Esophagus muscularis mucosa (tissue), 4 donors: ENCODE data around the gene NUCB2. TPM values are rescaled to one million over a fixed set of nuclear protein-coding genes. Genes with fewer than 3 reads are reported as not detected.

ENCODE experiments used
- DNase-seq: peaks from one replicate; pipeline ENCODE4 v3.0.0-alpha.2; 2017; ENCODE audit errors: extremely low spot score
- H3K27ac ChIP-seq, 4 donors: fragments of 200-600 bp; sonication (generic); replicated peaks in 1 of 4; 1 replicate in 3 of 4; 2 replicates in 1 of 4; pipeline ENCODE4 v1.5.1; 2016 to 2019; ENCODE audit warnings: mild to moderate bottlenecking in 1 of 4
- H3K27me3 ChIP-seq, 4 donors: fragments of 200-600 bp; sonication (generic); one replicate each; pipeline versions ENCODE4 v1.5.1 to v1.6.0; 2016 to 2019
- H3K36me3 ChIP-seq, 4 donors: fragments of 200-600 bp; sonication (generic); one replicate each; pipeline ENCODE4 v1.5.1; 2016 to 2019
- H3K4me1 ChIP-seq, 4 donors: fragments of 200-600 bp; sonication (generic); one replicate each; pipeline ENCODE4 v1.5.1; 2016 to 2019
- H3K4me3 ChIP-seq, 4 donors: fragments of 200-600 bp; sonication (generic); 1 replicate in 2 of 4; 2 replicates in 2 of 4; pipeline ENCODE4 v1.5.1; 2016 to 2019; ENCODE audit warnings: mild to moderate bottlenecking in 4 of 4, moderate library complexity in 1 of 4
- H3K9me3 ChIP-seq, 4 donors: fragments of 200-600 bp; sonication (generic); 1 replicate in 3 of 4; 2 replicates in 1 of 4; pipeline ENCODE4 v1.5.1; 2016 to 2019
- EP300 ChIP-seq: sonication (generic); formaldehyde crosslinking; IDR thresholded peaks from one replicate; pipeline ENCODE4 v1.6.1; 2017; ENCODE audit warnings: antibody characterized with exemption
- POLR2A ChIP-seq: fragments of 450-650 bp; IDR thresholded peaks from one replicate; pipeline ENCODE4 v1.6.1; 2017; ENCODE audit warnings: antibody characterized with exemption, moderate library complexity, mild to moderate bottlenecking, low read depth
- POLR2AphosphoS5 ChIP-seq, 2 donors: sonication (generic); formaldehyde crosslinking; IDR thresholded peaks; one replicate each; pipeline ENCODE4 v1.6.1; 2017; ENCODE audit warnings: antibody characterized with exemption in 2 of 2
- WGBS: methylation state at CpG from one replicate; pipeline ENCODE4 v1.1.5; 2018; 5-methylcytosine and 5-hydroxymethylcytosine counted together
- intact Hi-C: fragments of 100-400 bp; cut with DNase I; formaldehyde crosslinking; loops from one replicate; pipeline ENCODE4 v1.15.1; 2023
- total RNA-seq, 4 donors: library from RNA; depleted of rRNA; stranded (reverse); fragments of >200 nt; gene quantifications; one replicate each; pipeline versions ENCODE4 v1.1.0 to v1.2.1, GENCODE V29; 2016
- TF ChIP-seq, protein P1 (sequence below), 3 experiments: fragments of 200-600 bp in 2 of 3; fragments of 450-650 bp in 1 of 3; sonication (generic) in 2 of 3; IDR thresholded peaks; one replicate each; pipeline ENCODE4 v1.5.1; 2017 to 2019; ENCODE audit warnings: antibody characterized with exemption in 3 of 3, mild to moderate bottlenecking in 2 of 3, moderate library complexity in 1 of 3

The NUCB2 gene
- total RNA-seq, 4 donors from 2014 or later: 34.3 to 43.8 (median 42.6) TPM

- Histone ChIP-seq H3K27ac (no peak overlapping the region), H3K4me1 (no peaks in the 10 kb centered on the region), H3K4me3 (no peak overlapping the region), H3K36me3 (no peaks in the 10 kb centered on the region), H3K27me3 (no peaks in the 10 kb centered on the region), H3K9me3 (no peaks in the 10 kb centered on the region)
- intact Hi-C loops: no loop called here
- no peak for DNase-seq
- TF ChIP-seq POLR2A (no peak), EP300 (no peak), POLR2AphosphoS5 (IDR thresholded peaks at IDR 0.05) (no peak)
- TF ChIP-seq, protein P1, sequence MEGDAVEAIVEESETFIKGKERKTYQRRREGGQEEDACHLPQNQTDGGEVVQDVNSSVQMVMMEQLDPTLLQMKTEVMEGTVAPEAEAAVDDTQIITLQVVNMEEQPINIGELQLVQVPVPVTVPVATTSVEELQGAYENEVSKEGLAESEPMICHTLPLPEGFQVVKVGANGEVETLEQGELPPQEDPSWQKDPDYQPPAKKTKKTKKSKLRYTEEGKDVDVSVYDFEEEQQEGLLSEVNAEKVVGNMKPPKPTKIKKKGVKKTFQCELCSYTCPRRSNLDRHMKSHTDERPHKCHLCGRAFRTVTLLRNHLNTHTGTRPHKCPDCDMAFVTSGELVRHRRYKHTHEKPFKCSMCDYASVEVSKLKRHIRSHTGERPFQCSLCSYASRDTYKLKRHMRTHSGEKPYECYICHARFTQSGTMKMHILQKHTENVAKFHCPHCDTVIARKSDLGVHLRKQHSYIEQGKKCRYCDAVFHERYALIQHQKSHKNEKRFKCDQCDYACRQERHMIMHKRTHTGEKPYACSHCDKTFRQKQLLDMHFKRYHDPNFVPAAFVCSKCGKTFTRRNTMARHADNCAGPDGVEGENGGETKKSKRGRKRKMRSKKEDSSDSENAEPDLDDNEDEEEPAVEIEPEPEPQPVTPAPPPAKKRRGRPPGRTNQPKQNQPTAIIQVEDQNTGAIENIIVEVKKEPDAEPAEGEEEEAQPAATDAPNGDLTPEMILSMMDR (IDR thresholded peaks at IDR 0.05): no peak
- 87% methylated on average over 3 of the region's 3 CpGs for WGBS
Measured at GRCh38 chr11:17268902-17269301, 7.6 kb upstream of the NUCB2 start.

GRCh38 chr11:17272801-17273200 is 3.7 kb upstream of the NUCB2 start:
- Histone ChIP-seq H3K4me3 (no peak overlapping the region), H3K27me3 (no peaks in the 10 kb centered on the region), H3K4me1 (peaks cover 8 to 18% (median 14%) of the 10 kb centered on the region in 4 donors), H3K9me3 (no peaks in the 10 kb centered on the region), H3K36me3 (no peaks in the 10 kb centered on the region), H3K27ac (no peak overlapping the region)
- no peak for DNase-seq
- WGBS: 100% methylated on average over 1 of the region's 1 CpG
- TF ChIP-seq, protein P1 (IDR thresholded peaks at IDR 0.05): no peak
- TF ChIP-seq EP300 (no peak), POLR2A (no peak), POLR2AphosphoS5 (IDR thresholded peaks at IDR 0.05) (no peak)
- intact Hi-C loops: no loop called here

GRCh38 chr11:17273211-17273610 is 3.3 kb upstream of the NUCB2 start:
- intact Hi-C loops: no loop called here
- Histone ChIP-seq H3K36me3 (no peaks in the 10 kb centered on the region), H3K4me1 (peaks cover 8 to 20% (median 15%) of the 10 kb centered on the region in 4 donors), H3K9me3 (no peaks in the 10 kb centered on the region), H3K4me3 (no peak overlapping the region), H3K27ac (no peak overlapping the region), H3K27me3 (no peaks in the 10 kb centered on the region)
- DNase-seq: no peak
- TF ChIP-seq POLR2AphosphoS5 (IDR thresholded peaks at IDR 0.05) (no peak), POLR2A (no peak), EP300 (no peak)
- TF ChIP-seq, protein P1 (IDR thresholded peaks at IDR 0.05): no peak
- 81% methylated on average over 6 of the region's 6 CpGs for WGBS

DNA sequence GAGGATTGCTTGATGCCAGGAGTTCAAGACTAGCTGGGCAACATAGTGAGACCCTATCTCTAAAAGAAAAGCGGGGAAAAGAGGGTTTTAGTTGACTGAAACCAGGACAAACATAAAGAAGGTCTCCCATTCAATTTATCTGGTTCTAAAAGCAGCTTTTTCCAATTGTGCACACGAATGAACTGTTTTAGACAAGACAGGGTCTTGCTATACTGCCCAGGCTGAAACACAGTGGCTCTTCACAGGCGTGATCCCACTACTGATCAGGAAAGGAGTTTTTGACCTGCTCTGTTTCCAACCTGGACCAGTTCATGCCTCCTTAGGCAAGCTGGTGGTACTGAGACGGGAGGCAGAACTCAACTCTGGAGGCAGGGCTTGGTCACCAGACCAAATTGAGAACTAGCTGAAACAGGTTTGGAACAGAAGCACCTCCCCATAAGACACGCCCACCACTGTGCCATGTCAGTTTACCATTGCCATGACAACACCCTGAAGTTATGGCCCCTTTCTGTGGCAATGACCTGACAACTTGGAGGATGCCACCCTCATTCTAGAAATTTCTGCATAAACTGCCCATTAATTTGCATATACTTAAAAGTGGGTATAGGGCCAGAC is 2.8 kb upstream of the NUCB2 start:
- H3K27ac ChIP-seq: no peak overlapping the region
- no peaks in the 10 kb centered on the region for H3K9me3 ChIP-seq
- no peak overlapping the region for H3K4me3 ChIP-seq
- DNase-seq: no peak
- no peak for TF ChIP-seq EP300
- no peak for TF ChIP-seq POLR2A
- TF ChIP-seq, protein P1 (IDR thresholded peaks at IDR 0.05): no peak
- TF ChIP-seq POLR2AphosphoS5 (IDR thresholded peaks at IDR 0.05): no peak
- H3K27me3 ChIP-seq: no peaks in the 10 kb centered on the region
- no peaks in the 10 kb centered on the region for H3K36me3 ChIP-seq
- WGBS: 76% methylated on average over 5 of the region's 5 CpGs
- intact Hi-C loops: no loop called here
- H3K4me1 ChIP-seq: peaks cover 8 to 20% (median 15%) of the 10 kb centered on the region in 4 donors
